ENCODE measurements around the gene CYB561A3.

The CYB561A3 gene

DNA sequence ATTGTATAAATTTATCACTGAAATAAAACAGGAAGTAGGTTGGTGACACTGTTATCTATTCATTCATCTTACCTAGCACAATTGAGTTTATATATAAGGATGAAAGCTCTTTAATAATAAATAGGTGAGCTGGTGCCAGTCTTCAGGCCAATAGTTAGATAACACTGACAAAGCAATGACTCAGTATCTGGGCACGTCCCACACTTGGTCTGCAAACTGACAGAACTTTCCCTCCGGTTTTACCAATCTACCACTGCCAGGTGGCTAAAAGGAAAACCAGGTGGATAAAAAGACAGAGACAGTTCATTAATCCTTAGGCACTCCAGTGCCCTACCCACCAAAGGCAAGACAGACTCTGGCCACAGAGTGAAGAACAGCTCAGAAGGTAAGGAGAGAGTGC, 46.4 kb downstream of the CYB561A3 start:
- DNase-seq: no peak

DNA sequence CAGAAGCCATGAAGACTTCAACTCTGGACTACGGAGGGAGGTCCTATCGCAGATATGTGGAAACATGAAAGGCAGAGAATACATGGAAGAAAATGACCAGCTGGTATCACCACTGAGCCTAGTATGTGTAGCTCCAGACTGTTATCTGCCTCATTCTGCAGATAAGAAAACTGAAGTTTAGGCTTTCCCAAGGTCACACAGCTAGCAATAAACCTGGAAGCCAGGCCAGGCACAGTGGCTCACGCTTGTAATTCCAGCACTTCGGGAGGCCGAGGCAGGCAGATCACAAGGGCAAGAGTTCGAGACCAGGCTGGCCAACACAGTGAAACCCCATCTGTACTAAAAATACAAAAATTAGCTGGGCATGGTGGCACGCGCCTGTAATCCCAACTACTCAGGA, 50.9 kb downstream of the CYB561A3 start:
- DNase-seq: no peak

DNA sequence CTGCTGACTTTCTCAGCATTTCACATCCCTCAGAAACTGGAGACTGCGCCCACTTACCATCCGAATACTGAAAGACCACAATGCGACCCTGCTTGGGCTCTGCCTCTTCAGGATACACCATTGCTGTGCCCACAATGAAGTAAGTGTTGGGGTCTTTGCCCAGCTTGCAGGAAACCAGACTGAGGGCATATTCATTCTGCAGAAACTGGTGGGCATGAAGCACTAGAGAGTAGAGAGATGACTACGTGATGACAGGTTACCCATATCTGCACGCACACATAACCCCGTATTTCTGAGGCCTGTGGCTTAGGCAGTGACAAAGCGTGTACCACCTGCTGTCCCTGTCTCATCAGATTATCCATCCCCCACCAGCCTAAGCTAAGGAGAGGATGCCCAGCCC, 51.9 kb downstream of the CYB561A3 start:
- no peak for DNase-seq

DNA sequence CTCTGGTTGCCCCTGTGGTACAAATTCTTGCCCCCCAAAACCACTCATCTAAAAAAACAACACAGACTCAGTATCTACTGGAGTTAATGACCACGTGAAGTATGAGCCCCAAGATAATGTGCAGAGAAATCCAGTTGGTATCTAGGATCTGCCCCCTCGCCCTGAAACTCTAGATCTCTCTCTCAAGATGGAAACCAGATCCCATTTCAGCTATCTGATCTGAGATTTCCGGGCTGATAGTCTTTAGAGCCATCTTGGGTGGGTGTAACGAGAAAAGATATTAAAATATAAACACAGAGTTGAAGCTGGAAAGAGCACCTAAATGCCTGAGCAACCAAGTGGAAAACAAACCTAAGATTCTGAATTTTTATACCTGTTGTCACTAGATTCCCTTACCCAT, 52.5 kb downstream of the CYB561A3 start:
- DNase-seq: no peak

DNA sequence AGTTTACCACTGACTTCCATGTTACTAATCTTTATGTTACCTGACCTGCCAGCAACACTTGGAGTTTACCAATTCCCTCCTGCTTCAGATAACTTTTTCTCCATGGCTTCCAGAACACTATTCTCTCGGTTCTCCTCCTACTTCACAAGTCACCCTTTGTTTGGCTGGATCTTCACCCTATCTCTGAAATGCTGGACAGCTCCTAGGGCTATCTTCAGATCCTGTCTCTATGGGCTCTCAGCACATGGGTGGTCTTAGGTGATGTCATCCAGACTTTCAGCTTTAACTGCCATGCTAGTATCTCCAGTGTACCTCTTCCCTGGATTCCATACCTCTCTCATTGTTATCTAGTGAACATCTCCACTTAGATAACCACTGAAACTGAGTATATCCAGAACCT, 54.3 kb downstream of the CYB561A3 start:
- no peak for DNase-seq

DNA sequence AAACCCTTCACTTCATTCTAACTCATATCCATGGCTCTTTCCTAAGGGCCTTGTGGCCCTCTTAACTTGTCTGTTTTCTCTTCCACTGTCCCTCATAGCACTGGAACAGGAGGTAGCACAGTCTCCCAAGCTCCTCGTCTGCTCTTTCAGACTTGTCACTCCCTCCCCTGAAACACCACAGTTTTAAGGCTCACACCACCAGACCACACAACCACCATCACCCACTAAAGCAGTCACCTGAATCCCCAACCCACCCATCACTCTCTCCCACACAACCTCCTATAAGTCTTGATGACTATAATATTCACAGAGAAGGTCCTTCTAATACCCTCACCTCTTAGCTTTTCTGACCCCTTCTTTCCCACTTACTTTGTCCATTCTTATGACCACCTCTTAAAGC, 55.5 kb downstream of the CYB561A3 start:
- no peak for DNase-seq

DNA sequence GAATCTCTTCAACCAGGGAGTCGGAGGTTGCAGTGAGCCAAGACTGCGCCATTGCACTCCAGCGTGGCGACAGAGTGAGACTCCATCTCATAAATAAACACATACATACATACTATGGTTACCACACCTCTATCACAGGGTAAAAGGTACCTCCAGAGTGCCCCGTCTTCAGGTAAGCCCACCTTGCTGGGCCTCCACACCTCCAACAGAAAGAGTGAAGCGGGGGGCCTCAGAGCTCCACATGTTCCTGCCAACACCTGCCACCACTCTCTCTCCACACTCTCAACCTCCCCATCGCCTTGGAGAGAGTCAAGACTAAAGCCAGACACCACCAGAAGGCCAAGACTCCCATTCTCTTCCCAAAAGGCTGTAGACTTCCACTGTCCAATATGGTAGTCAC, 56.3 kb downstream of the CYB561A3 start:
- DNase-seq: no peak

DNA sequence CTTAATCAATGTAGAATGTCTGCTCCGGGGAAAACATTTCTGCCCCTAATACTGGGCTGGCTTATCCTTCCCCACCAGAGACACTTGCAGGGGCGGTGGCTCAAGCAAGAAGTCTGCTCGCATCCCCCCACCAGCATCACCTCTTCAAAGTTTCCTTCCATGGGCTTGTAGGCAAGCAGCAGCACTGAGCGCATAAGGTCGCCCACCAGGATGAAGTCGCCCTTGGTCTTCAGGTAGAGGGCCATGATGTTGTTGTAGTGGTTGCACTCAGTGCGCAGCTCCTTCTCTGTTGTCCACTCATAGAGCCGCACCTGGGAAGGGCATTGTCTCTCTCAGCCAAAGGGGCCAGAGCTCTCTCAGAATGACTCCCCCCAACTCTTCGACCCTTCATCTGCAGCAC, 58.0 kb downstream of the CYB561A3 start:
- no peak for DNase-seq

DNA sequence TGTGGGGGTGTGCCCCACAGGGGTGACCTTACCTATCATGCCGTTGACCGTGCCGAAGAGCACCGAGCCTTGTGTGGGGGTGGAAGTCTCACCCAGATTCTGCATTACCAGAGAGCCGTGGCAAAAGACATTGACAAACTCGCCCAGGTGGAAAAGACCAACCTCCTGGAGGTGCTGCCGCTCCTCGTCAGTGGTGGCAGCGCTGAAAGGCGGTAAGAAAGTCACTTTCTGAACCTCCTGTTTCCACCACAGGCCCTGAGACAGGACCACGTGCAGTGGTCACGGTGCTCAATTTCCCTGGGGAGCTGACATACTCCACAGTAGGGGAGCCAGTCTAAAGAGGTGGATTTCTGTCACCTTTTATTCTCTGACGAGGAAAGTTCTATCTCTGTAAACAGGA, 59.1 kb downstream of the CYB561A3 start:
- no peak for DNase-seq
